ENCODE measurements around the gene PRICKLE2. TPM values are rescaled to one million over a fixed set of nuclear protein-coding genes. Genes with fewer than 3 reads are reported as not detected.
"Not testable (repeated sequence)": the region's sequence is repeated elsewhere in the genome, so short reads cannot be mapped to it uniquely, and the experiment has no call there.

The PRICKLE2 gene
- total RNA-seq, 1 donor from 2014 or later: 4.1 TPM

DNA sequence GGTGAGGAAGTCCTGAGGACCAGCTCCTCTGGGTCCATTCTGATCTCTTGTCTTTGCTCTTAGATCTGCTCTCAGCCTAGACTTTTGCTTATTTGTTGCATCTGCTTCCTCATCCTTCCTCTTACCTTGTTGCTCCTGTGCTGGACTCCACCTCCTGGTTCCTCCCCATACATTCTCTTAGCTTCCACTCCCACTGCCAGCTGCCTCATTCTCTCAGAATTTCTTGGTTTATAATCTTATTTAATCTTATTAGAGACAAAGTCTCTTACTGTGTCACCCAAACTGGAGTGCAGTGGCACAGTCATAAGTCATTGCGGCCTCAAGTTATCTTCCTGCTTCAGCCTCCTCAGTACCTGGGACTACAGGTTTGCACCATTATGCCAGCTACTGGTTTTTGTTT is 133.8 kb downstream of the PRICKLE2 start:
- no peak for DNase-seq
- ATAC-seq: no peak
- intact Hi-C loops (cut with micrococcal nuclease): no loop called here

GRCh38 chr3:64089386-64089785 is 135.9 kb downstream of the PRICKLE2 start:
- peak; percentile 31 for ATAC-seq
- intact Hi-C loops (cut with micrococcal nuclease); DNase-seq: not testable (repeated sequence)

- ATAC-seq: peak; percentile 24
- intact Hi-C loops (cut with micrococcal nuclease): no loop called here
- DNase-seq: no peak
These were observed 136.7 kb downstream of the PRICKLE2 start for GRCh38 chr3:64088408-64089205.

DNA sequence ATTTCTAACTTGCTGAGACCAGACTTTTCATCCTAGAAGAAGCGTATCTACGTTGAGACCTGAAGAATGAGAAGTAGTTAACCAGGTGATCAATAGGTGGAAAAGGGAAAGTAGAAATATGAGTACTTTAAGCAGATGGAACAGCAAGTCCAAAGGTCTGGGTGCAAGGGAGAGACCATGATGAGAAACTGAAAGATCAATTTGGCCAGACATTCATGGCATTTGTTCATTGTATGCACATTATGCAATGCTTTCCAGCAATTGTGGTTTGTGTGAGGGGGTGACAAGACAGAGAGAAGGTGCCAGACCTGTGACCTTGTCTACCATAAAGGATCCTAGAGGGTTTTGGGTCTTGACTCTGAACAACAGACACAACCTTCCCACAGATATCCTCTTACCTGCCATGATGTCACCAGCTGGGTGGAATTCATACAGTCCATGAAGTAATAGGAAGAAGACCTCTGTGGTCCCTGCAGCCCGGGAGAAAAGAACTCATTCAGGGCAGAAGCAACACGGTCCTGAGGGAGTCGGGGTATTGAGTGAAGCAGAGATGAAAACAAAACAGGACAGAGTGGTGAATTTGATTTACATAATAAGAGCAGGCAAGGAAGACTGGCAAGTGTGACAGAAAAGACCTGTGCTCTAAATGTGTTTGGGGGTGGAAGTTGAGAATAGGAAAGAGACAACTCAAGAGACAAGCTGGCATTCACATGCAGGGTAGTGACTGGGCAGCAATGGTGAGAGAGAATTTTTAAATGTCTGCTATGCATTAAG is 138.6 kb downstream of the PRICKLE2 start:
- DNase-seq (no peak), ATAC-seq (no peak)
- intact Hi-C loops (cut with micrococcal nuclease): no loop called here

GRCh38 chr3:64084640-64085039 is 140.6 kb downstream of the PRICKLE2 start:
- DNase-seq (no peak), ATAC-seq (no peak)
- intact Hi-C loops (cut with micrococcal nuclease): no loop called here

- DNase-seq (no peak), ATAC-seq (no peak)
- intact Hi-C loops (cut with micrococcal nuclease): no loop called here
These were observed 141.7 kb downstream of the PRICKLE2 start for GRCh38 chr3:64083575-64083974.

GRCh38 chr3:64082961-64083541 is 142.2 kb downstream of the PRICKLE2 start:
- ATAC-seq (no peak), DNase-seq (no peak)
- intact Hi-C loops (cut with micrococcal nuclease): no loop called here

DNA sequence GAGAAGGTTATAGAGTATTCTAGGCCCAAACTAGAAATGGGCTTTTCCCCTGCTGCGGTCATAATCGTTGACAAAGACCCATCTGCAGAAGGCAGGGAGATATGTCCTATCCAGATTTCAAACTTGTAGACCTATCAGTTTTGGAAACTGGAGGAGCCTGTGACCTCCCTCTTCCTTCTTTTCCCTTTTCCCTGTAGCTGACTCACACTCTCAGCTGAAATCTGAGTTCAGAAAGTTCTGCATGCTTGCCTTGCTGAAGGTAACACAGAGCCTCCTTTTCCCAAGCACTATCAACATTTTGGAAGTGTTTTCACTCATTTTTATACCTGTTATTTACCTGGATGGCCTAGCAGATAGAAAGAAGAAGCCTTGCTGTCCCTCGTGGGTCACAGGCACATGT is 142.9 kb downstream of the PRICKLE2 start:
- no peak for ATAC-seq
- no peak for DNase-seq
- intact Hi-C loops (cut with micrococcal nuclease): no loop called here

- intact Hi-C loops (cut with micrococcal nuclease): no loop called here
- DNase-seq (no peak), ATAC-seq (no peak)
These were observed 144.0 kb downstream of the PRICKLE2 start for GRCh38 chr3:64081235-64081630.

- ATAC-seq (no peak), DNase-seq (no peak)
- intact Hi-C loops (cut with micrococcal nuclease): no loop called here
These were observed 144.5 kb downstream of the PRICKLE2 start for GRCh38 chr3:64080616-64081234.

- no peak for ATAC-seq
- intact Hi-C loops (cut with micrococcal nuclease): no loop called here
- DNase-seq: no peak
These were observed 145.7 kb downstream of the PRICKLE2 start for GRCh38 chr3:64079369-64080150.

DNA sequence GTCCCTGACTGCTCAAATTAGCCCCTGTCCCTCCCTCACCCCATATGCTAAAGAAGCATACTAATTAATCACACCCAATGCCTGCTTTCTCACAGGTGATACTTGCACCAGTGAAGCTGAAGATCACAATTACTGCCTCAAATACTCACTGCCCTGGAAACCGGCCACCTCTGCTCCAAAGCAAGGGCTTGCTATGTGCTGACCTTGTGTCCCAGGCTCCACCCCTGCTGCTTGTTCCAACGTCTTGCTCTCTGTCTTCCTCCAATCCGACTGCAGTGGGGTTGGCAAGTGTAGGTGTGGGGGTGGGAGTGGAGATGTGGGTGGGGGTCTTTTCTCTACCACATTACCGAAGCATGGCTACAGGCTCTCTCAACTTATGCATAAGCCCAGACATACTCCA is 146.3 kb downstream of the PRICKLE2 start:
- intact Hi-C loops (cut with micrococcal nuclease): no loop called here
- no peak for ATAC-seq
- no peak for DNase-seq

- ATAC-seq: no peak
- DNase-seq: no peak
- intact Hi-C loops (cut with micrococcal nuclease): no loop called here
These were observed 150.2 kb downstream of the PRICKLE2 start for GRCh38 chr3:64074895-64075679.

GRCh38 chr3:64074060-64074459 is 151.2 kb downstream of the PRICKLE2 start:
- ATAC-seq (no peak), DNase-seq (no peak)
- intact Hi-C loops (cut with micrococcal nuclease): no loop called here

DNA sequence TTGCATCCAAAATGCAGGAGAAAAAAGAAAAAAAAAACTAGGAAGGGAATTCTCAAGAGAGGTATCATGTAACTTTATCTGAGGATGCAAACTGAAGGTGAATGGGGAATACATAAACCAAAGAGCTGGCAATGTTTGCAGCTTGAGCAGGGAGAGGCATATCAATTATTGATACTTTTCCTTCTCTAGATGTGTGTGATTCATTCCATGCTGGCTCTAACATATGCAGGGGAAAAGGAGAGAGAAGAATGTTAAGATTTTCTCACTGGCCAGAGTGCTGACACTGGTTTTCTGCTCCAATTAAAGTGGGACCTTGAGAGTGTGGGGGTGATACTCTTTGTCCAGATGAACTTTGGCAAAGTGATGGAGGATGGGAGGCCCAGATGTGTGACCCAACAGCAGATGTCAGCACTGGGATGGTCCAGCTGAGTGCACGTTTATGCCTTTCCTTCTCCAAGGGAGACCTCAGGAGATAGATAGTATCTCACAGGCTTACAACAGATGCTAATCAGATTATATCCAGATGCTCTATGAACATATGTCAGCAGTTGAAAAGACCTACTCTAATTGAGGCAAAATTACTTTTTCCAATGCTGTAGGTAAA is 152.0 kb downstream of the PRICKLE2 start:
- peak; percentile 38 for ATAC-seq
- intact Hi-C loops (cut with micrococcal nuclease): no loop called here

GRCh38 chr3:64072126-64072525 is 153.1 kb downstream of the PRICKLE2 start:
- ATAC-seq (peak; percentile 40), DNase-seq (no peak)
- intact Hi-C loops (cut with micrococcal nuclease): no loop called here

More for the DNA sequence above, 152.0 kb downstream of the PRICKLE2 start:
- no peak for DNase-seq

DNA sequence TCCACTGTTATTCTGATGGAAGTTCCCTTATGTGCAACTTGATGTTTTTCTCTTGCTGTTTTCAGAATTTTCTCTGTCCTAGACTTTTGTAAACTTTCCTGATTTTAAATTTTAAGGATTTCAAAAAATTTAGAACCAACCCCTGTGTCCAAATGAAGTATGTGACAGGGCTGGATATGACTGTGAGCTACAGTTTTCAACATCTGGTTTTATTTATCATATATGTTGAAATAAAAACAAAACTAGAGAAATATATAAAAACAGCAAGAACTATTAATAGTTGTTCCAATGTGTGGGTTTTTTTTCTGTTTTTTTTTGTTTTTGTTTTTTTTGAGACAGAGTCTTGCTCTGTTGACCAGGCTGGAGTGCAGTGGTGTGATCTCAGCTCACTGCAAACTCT is 154.6 kb downstream of the PRICKLE2 start:
- intact Hi-C loops (cut with micrococcal nuclease): no loop called here

More for the DNA sequence above, 154.6 kb downstream of the PRICKLE2 start:
- no peak for DNase-seq
- ATAC-seq: no peak

Data from left ventricle myocardium superior (tissue), 1 donor.